ENCODE measurements around the gene CNTN2.

The CNTN2 gene

GRCh38 chr1:205042911-205043806, at the start of gene CNTN2:
Gene CNTN2 (plus strand): TSS chr1:205043212. CDS start chr1:205053186, 9,974 bp downstream.
- Histone ChIP-seq H3K79me2 (ENCODE audit: insufficient read depth, low read depth) (no peaks in the 10 kb centered on the region), H3K9ac (no peak within 1 kb of the TSS), H3K27ac (no peak within 1 kb of the TSS), H3K36me3 (ENCODE audit: insufficient read depth) (no peaks in the 10 kb centered on the region), H3K4me2 (no peak within 1 kb of the TSS), H4K20me1 (ENCODE audit: insufficient read depth) (no peaks in the 10 kb centered on the region), H2AFZ (ENCODE audit: low read depth) (no peak within 1 kb of the TSS), H3K27me3 (ENCODE audit: insufficient read depth, low read depth) (peaks cover 86% of the 10 kb centered on the region), H3K4me3 (IDR thresholded peaks at IDR 0.05; ENCODE audit: insufficient read depth, low read depth, low read length) (no peak within 1 kb of the TSS), H3K4me1 (ENCODE audit: low read depth, poor library complexity, severe bottlenecking) (no peaks in the 10 kb centered on the region)
- TF ChIP-seq CTCF (conservative IDR thresholded peaks at IDR 0.05; ENCODE audit: low read depth, low read length) = no peak

DNA sequence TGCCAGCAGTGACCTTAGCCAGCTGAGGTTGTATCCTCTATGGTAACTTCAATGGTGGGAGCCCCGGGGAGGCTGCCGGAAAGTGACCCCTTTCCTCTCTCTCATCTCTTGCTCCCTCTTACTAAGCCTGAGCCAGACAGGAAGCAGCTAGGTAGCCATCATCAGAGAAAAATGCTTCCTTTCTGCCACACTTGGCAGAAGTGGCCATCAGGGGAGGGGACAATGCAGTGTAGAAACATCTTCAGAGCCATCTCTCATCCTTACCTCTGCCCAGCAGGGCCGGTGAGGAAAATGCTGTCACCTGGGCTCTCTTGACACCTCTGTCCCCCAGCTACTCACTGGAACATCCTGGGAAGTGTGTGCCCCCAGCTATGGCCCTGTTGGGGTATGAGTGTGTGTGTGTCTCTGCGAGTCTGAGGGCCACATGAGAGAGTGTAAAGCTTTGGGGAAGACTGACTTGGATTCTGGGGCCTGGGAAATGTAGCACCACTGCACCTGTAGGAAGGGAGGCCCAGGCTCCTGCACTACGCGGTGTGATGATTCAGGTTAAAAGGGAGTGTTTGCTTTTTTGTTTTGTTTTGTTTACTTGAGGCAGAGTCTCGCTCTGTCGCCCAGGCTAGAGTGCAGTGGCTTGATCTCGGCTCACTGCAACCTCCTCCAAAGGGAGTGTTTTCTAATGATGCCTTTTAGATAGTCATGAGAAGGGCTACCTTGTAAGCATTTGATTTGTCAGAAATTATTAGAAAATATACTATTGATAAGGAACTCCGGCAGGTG, 48.7 kb upstream of the CNTN2 start:
- Histone ChIP-seq H3K27ac (no peak overlapping the region), H3K4me3 (IDR thresholded peaks at IDR 0.05; ENCODE audit: insufficient read depth, low read depth, low read length) (no peak overlapping the region), H3K27me3 (ENCODE audit: insufficient read depth, low read depth) (peaks cover 93% of the 10 kb centered on the region), H2AFZ (ENCODE audit: low read depth) (no peak overlapping the region), H3K4me1 (ENCODE audit: low read depth, poor library complexity, severe bottlenecking) (no peaks in the 10 kb centered on the region), H4K20me1 (ENCODE audit: insufficient read depth) (no peaks in the 10 kb centered on the region), H3K36me3 (ENCODE audit: insufficient read depth) (no peaks in the 10 kb centered on the region), H3K79me2 (ENCODE audit: insufficient read depth, low read depth) (no peaks in the 10 kb centered on the region), H3K9ac (no peak overlapping the region), H3K4me2 (no peak overlapping the region)
- TF ChIP-seq CTCF (conservative IDR thresholded peaks at IDR 0.05; ENCODE audit: low read depth, low read length) = no peak

DNA sequence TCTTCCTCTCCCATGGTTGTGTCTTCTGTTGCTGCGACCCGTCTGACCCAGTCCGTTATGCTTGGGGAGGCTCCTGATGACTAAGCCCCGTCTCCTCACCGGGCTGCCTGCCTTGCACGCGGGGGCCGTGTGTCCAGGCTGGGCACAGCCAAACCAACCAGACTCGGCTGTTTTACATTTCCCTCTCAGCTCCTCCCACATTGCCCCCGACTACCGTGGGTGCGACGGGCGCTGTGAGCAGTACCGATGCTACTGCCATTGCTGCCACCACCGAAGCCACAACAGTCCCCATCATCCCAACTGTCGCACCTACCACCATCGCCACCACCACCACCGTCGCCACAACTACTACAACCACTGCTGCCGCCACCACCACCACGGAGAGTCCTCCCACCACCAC, 46.0 kb upstream of the CNTN2 start:
- H3K36me3 ChIP-seq (ENCODE audit: insufficient read depth) = no peaks in the 10 kb centered on the region
- H3K27ac ChIP-seq = no peak overlapping the region
- H3K79me2 ChIP-seq (ENCODE audit: insufficient read depth, low read depth) = no peaks in the 10 kb centered on the region
- H2AFZ ChIP-seq (ENCODE audit: low read depth) = no peak overlapping the region
- no peak overlapping the region for H3K4me2 ChIP-seq
- H4K20me1 ChIP-seq (ENCODE audit: insufficient read depth) = no peaks in the 10 kb centered on the region
- no peaks in the 10 kb centered on the region for H3K4me1 ChIP-seq (ENCODE audit: low read depth, poor library complexity, severe bottlenecking)
- H3K27me3 ChIP-seq (ENCODE audit: insufficient read depth, low read depth) = peaks cover 93% of the 10 kb centered on the region
- no peak for TF ChIP-seq CTCF (conservative IDR thresholded peaks at IDR 0.05; ENCODE audit: low read depth, low read length)
- no peak overlapping the region for H3K9ac ChIP-seq
- no peak overlapping the region for H3K4me3 ChIP-seq (IDR thresholded peaks at IDR 0.05; ENCODE audit: insufficient read depth, low read depth, low read length)

DNA sequence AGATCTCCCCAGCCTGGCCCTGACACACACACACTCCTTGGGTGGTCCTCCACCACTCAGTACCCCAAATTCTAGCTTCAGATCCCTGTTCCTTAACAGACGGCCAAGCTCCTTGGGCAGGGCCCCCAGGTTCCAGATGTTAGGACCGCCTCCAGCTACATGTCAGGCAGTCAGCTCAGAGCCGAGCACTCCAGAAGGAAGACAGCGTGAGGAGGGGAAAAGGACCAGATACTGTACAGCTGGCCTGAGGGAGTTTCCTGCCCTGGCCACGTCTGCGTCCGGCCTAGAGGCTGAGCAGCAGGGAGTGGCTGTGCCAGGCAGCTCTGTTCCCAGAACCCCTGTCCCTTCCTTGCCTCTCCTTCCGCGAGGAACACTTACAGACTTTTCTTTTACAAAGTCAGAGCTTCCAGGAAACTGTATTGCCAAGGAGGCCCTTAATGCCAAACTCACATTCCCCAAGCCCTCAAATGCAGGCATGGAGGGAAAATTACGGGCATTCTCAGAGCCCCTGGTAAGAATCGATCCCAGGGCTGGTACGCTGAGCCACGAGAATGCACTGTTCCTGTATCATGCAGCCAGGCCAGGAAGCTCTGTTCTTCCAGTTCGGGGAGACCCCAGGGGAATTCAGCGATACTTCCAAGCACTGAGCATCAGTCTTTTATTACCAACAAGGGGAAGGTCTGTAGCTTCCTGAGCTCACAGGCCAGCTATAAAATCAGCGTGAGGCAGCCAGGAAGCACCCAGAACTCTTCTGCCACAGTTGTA, 45.2 kb upstream of the CNTN2 start:
- no peak overlapping the region for H3K27ac ChIP-seq
- H3K79me2 ChIP-seq (ENCODE audit: insufficient read depth, low read depth) = no peaks in the 10 kb centered on the region
- H3K4me3 ChIP-seq (IDR thresholded peaks at IDR 0.05; ENCODE audit: insufficient read depth, low read depth, low read length) = no peak overlapping the region
- H4K20me1 ChIP-seq (ENCODE audit: insufficient read depth) = no peaks in the 10 kb centered on the region
- no peak for TF ChIP-seq CTCF (conservative IDR thresholded peaks at IDR 0.05; ENCODE audit: low read depth, low read length)
- no peak overlapping the region for H3K4me2 ChIP-seq
- no peak overlapping the region for H2AFZ ChIP-seq (ENCODE audit: low read depth)
- no peak overlapping the region for H3K9ac ChIP-seq
- H3K36me3 ChIP-seq (ENCODE audit: insufficient read depth) = no peaks in the 10 kb centered on the region
- no peaks in the 10 kb centered on the region for H3K4me1 ChIP-seq (ENCODE audit: low read depth, poor library complexity, severe bottlenecking)
- peaks cover 93% of the 10 kb centered on the region for H3K27me3 ChIP-seq (ENCODE audit: insufficient read depth, low read depth)
